BE2C (cell line): Measurements from ENCODE around the gene HDAC4.

Experiments
- DNase-seq: peaks from one replicate; pipeline ENCODE4 v3.0.0-alpha.2; 2020
- H3K27me3 ChIP-seq: fragments of 250-450 bp; sonication (Bioruptor Pico); 2 replicates; pipeline ENCODE4 v1.5.1; 2020; ENCODE audit warnings: mild to moderate bottlenecking
- H3K36me3 ChIP-seq: fragments of 250-450 bp; sonication (Bioruptor Pico); 2 replicates; pipeline ENCODE4 v1.5.1; 2020; ENCODE audit warnings: mild to moderate bottlenecking
- H3K4me1 ChIP-seq: fragments of 250-450 bp; sonication (Bioruptor Pico); 2 replicates; pipeline ENCODE4 v1.5.1; 2020
- H3K4me3 ChIP-seq: 2 replicates; pipeline ENCODE4 v1.5.1; 2011; ENCODE audit warnings: low read depth, low read length
- H3K9me3 ChIP-seq: fragments of 250-450 bp; sonication (Bioruptor Pico); 2 replicates; pipeline ENCODE4 v1.5.1; 2020
- CTCF ChIP-seq: IDR thresholded peaks from 2 replicates; pipeline ENCODE4 v1.5.1; 2012; ENCODE audit warnings: mild to moderate bottlenecking, low read depth, low read length

HDAC4 gene

GRCh38 chr2:239158641-239159475, 242.0 kb downstream of the HDAC4 start:
- H3K9me3 ChIP-seq, result no peaks in the 10 kb centered on the region
- H3K4me1 ChIP-seq, result no peaks in the 10 kb centered on the region
- no peaks in the 10 kb centered on the region for H3K27me3 ChIP-seq
- H3K4me3 ChIP-seq, result no peak overlapping the region
- no peak for DNase-seq
- TF ChIP-seq CTCF, result no peak
- peaks cover 25% of the 10 kb centered on the region for H3K36me3 ChIP-seq

GRCh38 chr2:239157771-239158170, 243.0 kb downstream of the HDAC4 start:
- H3K36me3 ChIP-seq, result peaks cover 25% of the 10 kb centered on the region
- no peaks in the 10 kb centered on the region for H3K27me3 ChIP-seq
- DNase-seq, result peak; percentile 41
- no peak for TF ChIP-seq CTCF
- H3K9me3 ChIP-seq, result no peaks in the 10 kb centered on the region
- H3K4me1 ChIP-seq, result no peaks in the 10 kb centered on the region
- H3K4me3 ChIP-seq, result no peak overlapping the region

- Histone ChIP-seq H3K36me3 (peaks cover 28% of the 10 kb centered on the region), H3K27me3 (no peaks in the 10 kb centered on the region), H3K9me3 (no peaks in the 10 kb centered on the region), H3K4me3 (no peak overlapping the region), H3K4me1 (no peaks in the 10 kb centered on the region)
- DNase-seq, result no peak
- TF ChIP-seq CTCF, result no peak
Observed at GRCh38 chr2:239157269-239157668, 243.6 kb downstream of the HDAC4 start.

- TF ChIP-seq CTCF, result no peak
- Histone ChIP-seq H3K4me1 (no peaks in the 10 kb centered on the region), H3K4me3 (no peak overlapping the region), H3K9me3 (no peaks in the 10 kb centered on the region), H3K27me3 (no peaks in the 10 kb centered on the region), H3K36me3 (peaks cover 31% of the 10 kb centered on the region)
- DNase-seq, result no peak
Observed at GRCh38 chr2:239156516-239157265, 244.1 kb downstream of the HDAC4 start.

GRCh38 chr2:239155806-239156480, 244.9 kb downstream of the HDAC4 start:
- no peaks in the 10 kb centered on the region for H3K4me1 ChIP-seq
- H3K4me3 ChIP-seq, result no peak overlapping the region
- no peaks in the 10 kb centered on the region for H3K9me3 ChIP-seq
- no peak for DNase-seq
- TF ChIP-seq CTCF, result no peak
- peaks cover 31% of the 10 kb centered on the region for H3K36me3 ChIP-seq
- H3K27me3 ChIP-seq, result no peaks in the 10 kb centered on the region
